ENCODE results near the gene PTPN14. TPM values are rescaled to one million over a fixed set of nuclear protein-coding genes. Genes with fewer than 3 reads are reported as not detected.

The PTPN14 gene
- total and polyA plus RNA-seq, 3 donors from 2014 or later = 14.8 to 59.2 (median 42.2) TPM

- intact Hi-C loops (cut with DNase I; ENCODE audit: low total_unique reads) = no loop called here
- Histone ChIP-seq H3K36me3 (ENCODE audit: low read depth, missing control alignments) (no peaks in the 10 kb centered on the region), H3K4me1 (no peaks in the 10 kb centered on the region), H3K27me3 (no peaks in the 10 kb centered on the region), H3K9me3 (no peaks in the 10 kb centered on the region), H3K27ac (no peak overlapping the region), H3K4me3 (no peak overlapping the region)
- TF ChIP-seq POLR2A (IDR thresholded peaks at IDR 0.05) = no peak
- TF ChIP-seq CTCF (IDR thresholded peaks at IDR 0.05) = no peak
- WGBS, 2 donors = 87 to 88% methylated on average over 2 of the region's 2 CpGs
- no peak for DNase-seq
These were observed 18.1 kb upstream of the PTPN14 start for GRCh38 chr1:214569357-214570004.

GRCh38 chr1:214568328-214568727, 16.9 kb upstream of the PTPN14 start:
- H3K36me3 ChIP-seq (ENCODE audit: low read depth, missing control alignments) = no peaks in the 10 kb centered on the region
- intact Hi-C loops (cut with DNase I; ENCODE audit: low total_unique reads) = no loop called here
- no peaks in the 10 kb centered on the region for H3K27me3 ChIP-seq
- H3K4me1 ChIP-seq = no peaks in the 10 kb centered on the region
- no peak for TF ChIP-seq CTCF (IDR thresholded peaks at IDR 0.05)
- no peak for TF ChIP-seq POLR2A (IDR thresholded peaks at IDR 0.05)
- no peak overlapping the region for H3K27ac ChIP-seq
- WGBS, 2 donors = 62 to 65% methylated on average over 4 of the region's 4 CpGs
- DNase-seq = peak; percentile 41
- no peaks in the 10 kb centered on the region for H3K9me3 ChIP-seq
- no peak overlapping the region for H3K4me3 ChIP-seq

GRCh38 chr1:214567481-214567980, 16.1 kb upstream of the PTPN14 start:
- Histone ChIP-seq H3K9me3 (no peaks in the 10 kb centered on the region), H3K27ac (no peak overlapping the region), H3K27me3 (no peaks in the 10 kb centered on the region), H3K36me3 (ENCODE audit: low read depth, missing control alignments) (no peaks in the 10 kb centered on the region), H3K4me3 (no peak overlapping the region), H3K4me1 (no peaks in the 10 kb centered on the region)
- no peak for DNase-seq
- 88 to 94% methylated on average over 2 of the region's 2 CpGs for WGBS, 2 donors
- TF ChIP-seq POLR2A (IDR thresholded peaks at IDR 0.05) (no peak), CTCF (IDR thresholded peaks at IDR 0.05) (no peak)
- intact Hi-C loops (cut with DNase I; ENCODE audit: low total_unique reads) = no loop called here

GRCh38 chr1:214566158-214567104, 15.0 kb upstream of the PTPN14 start:
- intact Hi-C loops (cut with DNase I; ENCODE audit: low total_unique reads) = no loop called here
- Histone ChIP-seq H3K9me3 (no peaks in the 10 kb centered on the region), H3K4me3 (no peak overlapping the region), H3K36me3 (ENCODE audit: low read depth, missing control alignments) (no peaks in the 10 kb centered on the region), H3K4me1 (no peaks in the 10 kb centered on the region), H3K27me3 (no peaks in the 10 kb centered on the region), H3K27ac (no peak overlapping the region)
- 91 to 93% methylated on average over 3 of the region's 3 CpGs for WGBS, 2 donors
- TF ChIP-seq POLR2A (IDR thresholded peaks at IDR 0.05) (no peak), CTCF (IDR thresholded peaks at IDR 0.05) (no peak)
- no peak for DNase-seq
